CD14-positive monocyte (primary cell): ENCODE data around the gene IL15. TPM values are rescaled to one million over a fixed set of nuclear protein-coding genes. Genes with fewer than 3 reads are reported as not detected.

Experiments
- DNase-seq, 3 donors: peaks; one replicate each; pipeline ENCODE4 v3.0.0-alpha.2; 2011 to 2022
- H2AFZ ChIP-seq: 2 replicates; pipeline ENCODE4 v1.6.0; 2012; ENCODE audit warnings: mild to moderate bottlenecking, low read depth, low read length, inconsistent platforms; ENCODE audit not compliant: insufficient read depth, poor library complexity, severe bottlenecking
- H3K27ac ChIP-seq, 2 donors: 1 replicate in 1 of 2; 2 replicates in 1 of 2; pipeline ENCODE4 v1.5.1; 2012 to 2013; ENCODE audit warnings: low read length in 2 of 2, control low read depth in 1 of 2, inconsistent platforms in 1 of 2, low read depth in 1 of 2, mild to moderate bottlenecking in 1 of 2
- H3K27me3 ChIP-seq, 2 donors: one replicate each; pipeline versions ENCODE4 v1.6.0 to v1.6.1; 2011 to 2013; ENCODE audit warnings: low read length in 2 of 2; ENCODE audit not compliant: control insufficient read depth in 2 of 2, insufficient read depth in 2 of 2
- H3K36me3 ChIP-seq, 2 donors: replicated peaks in 1 of 2; 1 replicate in 1 of 2; 2 replicates in 1 of 2; pipeline versions ENCODE4 v1.5.1 to v1.6.1; 2012 to 2013; ENCODE audit warnings: low read length in 2 of 2, control low read depth in 1 of 2, inconsistent platforms in 1 of 2, mild to moderate bottlenecking in 1 of 2; ENCODE audit not compliant: insufficient read depth in 2 of 2, control insufficient read depth in 1 of 2
- H3K4me1 ChIP-seq, 2 donors: 1 replicate in 1 of 2; 2 replicates in 1 of 2; pipeline versions ENCODE4 v1.5.1 to v1.6.1; 2012 to 2013; ENCODE audit warnings: low read length in 2 of 2, control low read depth in 1 of 2, inconsistent platforms in 1 of 2, mild to moderate bottlenecking in 1 of 2, moderate library complexity in 1 of 2; ENCODE audit not compliant: insufficient read depth in 2 of 2, control insufficient read depth in 1 of 2
- H3K4me2 ChIP-seq: replicated peaks from 2 replicates; pipeline ENCODE3; 2012; ENCODE audit warnings: low read length, moderate library complexity, mild to moderate bottlenecking; ENCODE audit not compliant: poor library complexity, severe bottlenecking; ENCODE audit errors: extremely low read depth
- H3K4me3 ChIP-seq, 3 experiments: fragments of 200-600 bp in 1 of 3; sonication (generic) in 1 of 3; replicated peaks in 1 of 3; 1 replicate in 2 of 3; 2 replicates in 1 of 3; pipeline ENCODE4 v1.5.1; 2011 to 2013; ENCODE audit warnings: low read length in 3 of 3, mild to moderate bottlenecking in 3 of 3, control low read depth in 2 of 3, low read depth in 2 of 3, inconsistent platforms in 1 of 3, moderate library complexity in 1 of 3
- H3K79me2 ChIP-seq: 2 replicates; pipeline ENCODE4 v1.6.0; 2012; ENCODE audit warnings: mild to moderate bottlenecking, control low read depth, inconsistent platforms, low read length, moderate library complexity; ENCODE audit not compliant: insufficient read depth
- H3K9ac ChIP-seq: 2 replicates; pipeline ENCODE4 v1.6.0; 2017; ENCODE audit warnings: low read length, mild to moderate bottlenecking; ENCODE audit not compliant: insufficient read depth, poor library complexity, severe bottlenecking
- H3K9me3 ChIP-seq, 2 donors: replicated peaks in 1 of 2; 1 replicate in 1 of 2; 2 replicates in 1 of 2; pipeline versions ENCODE4 v1.5.1 to v1.6.1; 2012 to 2013; ENCODE audit warnings: low read length in 2 of 2, control low read depth in 1 of 2; ENCODE audit not compliant: control insufficient read depth in 1 of 2, insufficient read depth in 1 of 2
- H4K20me1 ChIP-seq: 2 replicates; pipeline ENCODE4 v1.6.0; 2012; ENCODE audit warnings: mild to moderate bottlenecking, low read length, control low read depth, moderate library complexity; ENCODE audit not compliant: insufficient read depth
- H3K27ac Mint-ChIP-seq, 7 donors: one replicate each; pipeline ENCODE4 v1.8.0; 2020; ENCODE audit warnings: mild to moderate bottlenecking in 7 of 7, mixed read lengths in 7 of 7, moderate library complexity in 6 of 7, inconsistent platforms in 2 of 7
- H3K27me3 Mint-ChIP-seq, 3 donors: one replicate each; pipeline ENCODE4 v1.8.0; 2021 to 2022; ENCODE audit warnings: low read depth in 3 of 3, mild to moderate bottlenecking in 3 of 3, mixed read lengths in 3 of 3, moderate library complexity in 3 of 3, inconsistent platforms in 1 of 3
- H3K36me3 Mint-ChIP-seq, 2 donors: one replicate each; pipeline ENCODE4 v1.8.0; 2020; ENCODE audit warnings: mixed read lengths in 2 of 2, inconsistent platforms in 1 of 2, mild to moderate bottlenecking in 1 of 2
- H3K4me1 Mint-ChIP-seq: one replicate; pipeline ENCODE4 v1.8.0; 2020; ENCODE audit warnings: mild to moderate bottlenecking, mixed read lengths
- H3K4me3 Mint-ChIP-seq, 2 donors: one replicate each; pipeline ENCODE4 v1.8.0; 2020; ENCODE audit warnings: mild to moderate bottlenecking in 2 of 2, mixed read lengths in 2 of 2, moderate library complexity in 1 of 2
- H3K9me3 Mint-ChIP-seq, 7 donors: one replicate each; pipeline ENCODE4 v1.8.0; 2020 to 2022; ENCODE audit warnings: mixed read lengths in 7 of 7, mild to moderate bottlenecking in 6 of 7, moderate library complexity in 6 of 7, inconsistent platforms in 2 of 7
- CTCF ChIP-seq: fragments of 200-600 bp; IDR thresholded peaks from one replicate; pipeline ENCODE4 v1.8.0; 2022; ENCODE audit warnings: antibody characterized with exemption, mild to moderate bottlenecking
- WGBS: methylation state at CpG from one replicate; pipeline ENCODE4 v1.1.5; 2013; ENCODE audit warnings: missing lambda C conversion rate; ENCODE audit not compliant: insufficient coverage; 5-methylcytosine and 5-hydroxymethylcytosine counted together
- intact Hi-C, 2 donors: fragments of 100-400 bp; cut with micrococcal nuclease; formaldehyde crosslinking; loops; one replicate each; pipeline versions ENCODE4 v1.15.0 to v1.15.1; 2023
- polyA plus RNA-seq, 3 donors: library from polyadenylated mRNA; depleted of rRNA in 1 of 3; unstranded in 2 of 3; stranded (reverse) in 1 of 3; fragments of 300-500 nt in 2 of 3; fragments of >200 nt in 1 of 3; fragmentation: Illumina TruSeq in 2 of 3; gene quantifications; 1 replicate in 2 of 3; 2 replicates in 1 of 3; pipeline ENCODE4 v1.2.3, GENCODE V29; 2012 to 2021

IL15 gene
- polyA plus RNA-seq, 3 donors = 22.1 to 34.3 (median 25.7) TPM

DNA sequence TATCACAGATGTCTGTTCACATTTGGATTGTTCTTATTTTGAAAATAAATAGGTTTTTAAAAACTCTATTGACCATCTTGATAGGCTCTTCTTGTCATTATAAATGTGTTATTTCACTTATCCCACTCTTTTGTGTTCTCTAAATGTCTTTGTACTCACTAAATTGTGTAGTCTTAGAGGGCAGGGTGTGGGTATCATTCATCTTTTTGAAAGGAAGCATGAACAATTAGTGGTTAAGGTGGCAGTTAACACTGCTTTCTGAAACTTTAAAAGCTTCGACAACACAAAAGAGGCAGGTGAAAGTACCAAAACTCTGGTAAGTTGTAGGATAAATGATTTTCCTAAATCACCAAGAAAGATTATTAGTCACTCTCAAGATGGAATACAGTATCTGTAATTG is 83.2 kb downstream of the IL15 start:
- DNase-seq = no peak
- H3K4me3 Mint-ChIP-seq = no peak overlapping the region
- Histone ChIP-seq H3K9ac (no peak overlapping the region), H3K36me3 (peaks cover 0 to 51% of the 10 kb centered on the region in 2 donors), H3K79me2 (no peaks in the 10 kb centered on the region), H3K27ac (no peak overlapping the region), H3K4me1 (no peaks in the 10 kb centered on the region), H4K20me1 (peaks cover 13% of the 10 kb centered on the region), H3K4me3 (no peak overlapping the region), H3K27me3 (no peaks in the 10 kb centered on the region), H2AFZ (no peak overlapping the region), H3K9me3 (peaks cover 0 to 6% of the 10 kb centered on the region in 2 donors), H3K4me2 (no peak overlapping the region)
- H3K9me3 Mint-ChIP-seq = peaks cover 3 to 16% (median 8%) of the 10 kb centered on the region in 7 donors
- no peak for TF ChIP-seq CTCF
- peaks cover 23 to 52% of the 10 kb centered on the region in 2 donors for H3K36me3 Mint-ChIP-seq
- no peaks in the 10 kb centered on the region for H3K4me1 Mint-ChIP-seq
- H3K27me3 Mint-ChIP-seq = peaks cover 0 to 3% (median 2%) of the 10 kb centered on the region in 3 donors
- WGBS = no CpG with 5 or more reads among the region's 1 CpG
- no peak overlapping the region for H3K27ac Mint-ChIP-seq
- intact Hi-C loops = loop anchor here (10.0 kb wide), 1 partner anchor 415 kb away; no protein-coding TSS in a partner anchor

DNA sequence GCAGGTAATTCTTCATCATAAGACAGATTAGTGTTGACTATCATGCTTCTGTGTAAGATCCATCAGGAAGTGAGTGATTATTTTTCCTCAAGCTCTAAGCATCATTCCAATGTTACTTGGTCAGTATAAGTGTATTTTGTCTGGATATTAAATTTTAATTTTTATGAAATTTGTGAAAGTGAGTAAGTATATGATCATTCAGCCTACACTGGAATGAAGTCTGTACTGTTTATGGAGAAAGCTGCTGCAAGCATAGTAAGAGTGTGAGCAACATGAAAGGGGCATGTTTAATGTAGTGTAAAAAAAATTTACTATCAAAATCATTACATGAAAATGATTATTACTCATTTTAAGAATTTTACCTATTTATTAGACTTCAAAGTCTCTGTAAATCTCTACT is 84.8 kb downstream of the IL15 start:
- Histone ChIP-seq H3K9me3 (peaks cover 0 to 6% of the 10 kb centered on the region in 2 donors), H3K4me1 (no peaks in the 10 kb centered on the region), H3K9ac (no peak overlapping the region), H3K4me2 (no peak overlapping the region), H3K4me3 (no peak overlapping the region), H3K27ac (no peak overlapping the region), H3K36me3 (peaks cover 0 to 49% of the 10 kb centered on the region in 2 donors), H3K27me3 (no peaks in the 10 kb centered on the region), H2AFZ (no peak overlapping the region), H3K79me2 (no peaks in the 10 kb centered on the region), H4K20me1 (peaks cover 5% of the 10 kb centered on the region)
- no peak overlapping the region for H3K4me3 Mint-ChIP-seq
- no peak overlapping the region for H3K27ac Mint-ChIP-seq
- intact Hi-C loops = no loop called here
- peaks cover 23 to 56% of the 10 kb centered on the region in 2 donors for H3K36me3 Mint-ChIP-seq
- no peaks in the 10 kb centered on the region for H3K27me3 Mint-ChIP-seq
- no peaks in the 10 kb centered on the region for H3K4me1 Mint-ChIP-seq
- peaks cover 3 to 16% (median 8%) of the 10 kb centered on the region in 7 donors for H3K9me3 Mint-ChIP-seq
- TF ChIP-seq CTCF = no peak
- no peak for DNase-seq
